Type B pancreatic cell (in vitro differentiated cells): ENCODE data around the gene TEKT5. TPM values are rescaled to one million over a fixed set of nuclear protein-coding genes. Genes with fewer than 3 reads are reported as not detected.
A peak's percentile ranks its signal among the peaks of the same experiment; 100 is the strongest.

Experiments used
- DNase-seq: peaks from one replicate; pipeline ENCODE4 v3.0.0; 2021; ENCODE audit warnings: mixed read lengths; ENCODE audit not compliant: unreplicated experiment; ENCODE audit errors: extremely low spot score
- H3K27ac Mint-ChIP-seq: 2 replicates; pipeline ENCODE4 v1.8.0; 2021; ENCODE audit warnings: mild to moderate bottlenecking, mixed read lengths
- H3K27me3 Mint-ChIP-seq: 2 replicates; pipeline ENCODE4 v1.8.0; 2021; ENCODE audit warnings: mixed read lengths
- H3K36me3 Mint-ChIP-seq: 2 replicates; pipeline ENCODE4 v1.8.0; 2021; ENCODE audit warnings: mixed read lengths
- H3K4me1 Mint-ChIP-seq: one replicate; pipeline ENCODE4 v1.8.0; 2021; ENCODE audit warnings: mixed read lengths; ENCODE audit not compliant: unreplicated experiment
- H3K4me3 Mint-ChIP-seq: 2 replicates; pipeline ENCODE4 v1.8.0; 2021; ENCODE audit warnings: mild to moderate bottlenecking, mixed read lengths
- H3K9me3 Mint-ChIP-seq: 2 replicates; pipeline ENCODE4 v1.8.0; 2021; ENCODE audit warnings: mixed read lengths
- CTCF ChIP-seq: fragments of 200-600 bp; sonication (generic); conservative IDR thresholded peaks from 2 replicates; pipeline ENCODE4 v1.5.0; 2021; ENCODE audit warnings: antibody characterized with exemption, mild to moderate bottlenecking
- total RNA-seq: library from RNA; stranded (reverse); gene quantifications from 2 replicates; pipeline ENCODE4 v1.2.1, GENCODE V29; 2021; ENCODE audit warnings: low replicate concordance

The TEKT5 gene
- total RNA-seq, 1 donor from 2014 or later: 0.41 TPM

- no peak for DNase-seq
- peaks cover 4% of the 10 kb centered on the region for H3K4me1 Mint-ChIP-seq
- TF ChIP-seq CTCF: no peak
- no peaks in the 10 kb centered on the region for H3K27me3 Mint-ChIP-seq
- no peaks in the 10 kb centered on the region for H3K9me3 Mint-ChIP-seq
- H3K36me3 Mint-ChIP-seq: no peaks in the 10 kb centered on the region
- no peak overlapping the region for H3K4me3 Mint-ChIP-seq
- no peak overlapping the region for H3K27ac Mint-ChIP-seq
Observed at GRCh38 chr16:10667239-10667638, 27.5 kb downstream of the TEKT5 start.

GRCh38 chr16:10666291-10666690 lies 28.4 kb downstream of the TEKT5 start:
- Mint-ChIP-seq H3K27me3 (no peaks in the 10 kb centered on the region), H3K36me3 (no peaks in the 10 kb centered on the region), H3K27ac (peak overlapping the region; percentile 6), H3K9me3 (no peaks in the 10 kb centered on the region), H3K4me1 (peaks cover 4% of the 10 kb centered on the region), H3K4me3 (no peak overlapping the region)
- no peak for DNase-seq
- TF ChIP-seq CTCF: no peak

- no peaks in the 10 kb centered on the region for H3K27me3 Mint-ChIP-seq
- peaks cover 4% of the 10 kb centered on the region for H3K4me1 Mint-ChIP-seq
- no peak for TF ChIP-seq CTCF
- no peak overlapping the region for H3K27ac Mint-ChIP-seq
- no peak overlapping the region for H3K4me3 Mint-ChIP-seq
- no peak for DNase-seq
- H3K36me3 Mint-ChIP-seq: no peaks in the 10 kb centered on the region
- no peaks in the 10 kb centered on the region for H3K9me3 Mint-ChIP-seq
Observed at GRCh38 chr16:10665166-10665565, 29.6 kb downstream of the TEKT5 start.

GRCh38 chr16:10664720-10665126 lies 30.0 kb downstream of the TEKT5 start:
- no peak overlapping the region for H3K27ac Mint-ChIP-seq
- no peaks in the 10 kb centered on the region for H3K36me3 Mint-ChIP-seq
- H3K27me3 Mint-ChIP-seq: no peaks in the 10 kb centered on the region
- H3K9me3 Mint-ChIP-seq: no peaks in the 10 kb centered on the region
- H3K4me1 Mint-ChIP-seq: peaks cover 4% of the 10 kb centered on the region
- TF ChIP-seq CTCF: no peak
- no peak for DNase-seq
- no peak overlapping the region for H3K4me3 Mint-ChIP-seq

- H3K27me3 Mint-ChIP-seq: no peaks in the 10 kb centered on the region
- no peaks in the 10 kb centered on the region for H3K36me3 Mint-ChIP-seq
- no peak overlapping the region for H3K4me3 Mint-ChIP-seq
Observed at GRCh38 chr16:10663744-10664143, 31.0 kb downstream of the TEKT5 start.

More at GRCh38 chr16:10663744-10664143, 31.0 kb downstream of the TEKT5 start:
- Mint-ChIP-seq H3K9me3 (no peaks in the 10 kb centered on the region), H3K4me1 (peaks cover 4% of the 10 kb centered on the region), H3K27ac (no peak overlapping the region)
- DNase-seq: no peak
- TF ChIP-seq CTCF: no peak
